GM23338 (cell line): ENCODE results near the gene FRY.

Experiments used
- CTCF ChIP-seq, 2 experiments: fragments of 200-600 bp in 1 of 2; sonication (generic) in 1 of 2; conservative IDR thresholded peaks; 2 replicates each; pipeline versions ENCODE4 v1.5.1 to v1.6.1; 2016 to 2017; ENCODE audit warnings: antibody characterized with exemption in 2 of 2, low read depth in 2 of 2, mild to moderate bottlenecking in 2 of 2, moderate library complexity in 1 of 2
- EZH2 ChIP-seq: fragments of 200-600 bp; sonication (generic); IDR thresholded peaks from one replicate; pipeline ENCODE4 v1.8.0; 2017; ENCODE audit warnings: antibody characterized with exemption, mild to moderate bottlenecking, low read depth; ENCODE audit not compliant: unreplicated experiment
- JUNB ChIP-seq: IDR thresholded peaks from one replicate; pipeline ENCODE4 v1.6.1; 2016; ENCODE audit warnings: antibody characterized with exemption; ENCODE audit not compliant: unreplicated experiment
- NANOG ChIP-seq: IDR thresholded peaks from 2 replicates; pipeline ENCODE4 v1.6.1; 2016; ENCODE audit warnings: antibody characterized with exemption, borderline replicate concordance
- POLR2AphosphoS5 ChIP-seq: IDR thresholded peaks from 2 replicates; pipeline ENCODE4 v1.6.1; 2016; ENCODE audit warnings: antibody characterized with exemption, low read depth

- TF ChIP-seq EZH2 (no peak), CTCF (conservative IDR thresholded peaks at IDR 0.05; ENCODE audit: low read depth in 2 of 2) (no peak), JUNB (no peak), POLR2AphosphoS5 (no peak), NANOG (no peak)
These were observed 2.2 kb downstream of the FRY start for GRCh38 chr13:32033744-32034143.
